ENCODE results near the gene ELFN2.

DNA sequence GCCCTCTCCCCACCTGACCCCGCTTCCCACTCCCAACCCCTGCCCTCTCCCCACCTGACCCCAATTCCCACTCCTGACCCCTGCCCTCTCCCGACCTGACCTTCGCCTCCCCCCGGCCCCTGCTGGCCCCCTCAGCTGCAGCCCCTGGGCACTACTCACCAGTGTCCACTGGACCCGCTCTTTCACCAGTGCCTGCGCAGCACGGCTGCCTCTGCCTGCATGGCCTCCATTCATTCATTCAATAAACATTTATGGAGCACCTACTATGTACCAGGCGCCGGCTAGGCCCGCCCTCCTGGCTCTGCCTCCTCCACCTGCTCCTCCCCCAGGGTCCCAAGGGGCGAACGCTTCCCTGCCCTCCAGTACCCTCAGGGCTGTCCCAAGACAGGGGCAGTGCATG lies 42.6 kb downstream of the ELFN2 start:
- TF ChIP-seq MAX (IDR thresholded peaks at IDR 0.05), result no peak
- TF ChIP-seq REST (IDR thresholded peaks at IDR 0.05), result no peak
- TF ChIP-seq JUND (IDR thresholded peaks at IDR 0.05), result no peak
- TF ChIP-seq CTCF (IDR thresholded peaks at IDR 0.05; ENCODE audit: low read depth, low read length, missing input control), result no peak
- no peak for TF ChIP-seq TAF1 (conservative IDR thresholded peaks at IDR 0.05)
- no peak for TF ChIP-seq EGR1 (IDR thresholded peaks at IDR 0.05; ENCODE audit: low read depth in 2 of 2)
- TF ChIP-seq GABPA (IDR thresholded peaks at IDR 0.05 in 1 of 2, conservative IDR thresholded peaks at IDR 0.05 in 1 of 2), result no peak
- no peak for TF ChIP-seq SP1 (IDR thresholded peaks at IDR 0.05)
- TF ChIP-seq, protein P1, sequence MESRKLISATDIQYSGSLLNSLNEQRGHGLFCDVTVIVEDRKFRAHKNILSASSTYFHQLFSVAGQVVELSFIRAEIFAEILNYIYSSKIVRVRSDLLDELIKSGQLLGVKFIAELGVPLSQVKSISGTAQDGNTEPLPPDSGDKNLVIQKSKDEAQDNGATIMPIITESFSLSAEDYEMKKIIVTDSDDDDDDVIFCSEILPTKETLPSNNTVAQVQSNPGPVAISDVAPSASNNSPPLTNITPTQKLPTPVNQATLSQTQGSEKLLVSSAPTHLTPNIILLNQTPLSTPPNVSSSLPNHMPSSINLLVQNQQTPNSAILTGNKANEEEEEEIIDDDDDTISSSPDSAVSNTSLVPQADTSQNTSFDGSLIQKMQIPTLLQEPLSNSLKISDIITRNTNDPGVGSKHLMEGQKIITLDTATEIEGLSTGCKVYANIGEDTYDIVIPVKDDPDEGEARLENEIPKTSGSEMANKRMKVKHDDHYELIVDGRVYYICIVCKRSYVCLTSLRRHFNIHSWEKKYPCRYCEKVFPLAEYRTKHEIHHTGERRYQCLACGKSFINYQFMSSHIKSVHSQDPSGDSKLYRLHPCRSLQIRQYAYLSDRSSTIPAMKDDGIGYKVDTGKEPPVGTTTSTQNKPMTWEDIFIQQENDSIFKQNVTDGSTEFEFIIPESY (IDR thresholded peaks at IDR 0.05), result no peak
- no peak for TF ChIP-seq RAD21 (IDR thresholded peaks at IDR 0.05)
- TF ChIP-seq YY1 (IDR thresholded peaks at IDR 0.05), result no peak

Data from liver (tissue), 3 donors.